Measurements from ENCODE around the gene GTF2IRD1.
A peak's percentile ranks its signal among the peaks of the same experiment; 100 is the strongest.

Gene GTF2IRD1

DNA sequence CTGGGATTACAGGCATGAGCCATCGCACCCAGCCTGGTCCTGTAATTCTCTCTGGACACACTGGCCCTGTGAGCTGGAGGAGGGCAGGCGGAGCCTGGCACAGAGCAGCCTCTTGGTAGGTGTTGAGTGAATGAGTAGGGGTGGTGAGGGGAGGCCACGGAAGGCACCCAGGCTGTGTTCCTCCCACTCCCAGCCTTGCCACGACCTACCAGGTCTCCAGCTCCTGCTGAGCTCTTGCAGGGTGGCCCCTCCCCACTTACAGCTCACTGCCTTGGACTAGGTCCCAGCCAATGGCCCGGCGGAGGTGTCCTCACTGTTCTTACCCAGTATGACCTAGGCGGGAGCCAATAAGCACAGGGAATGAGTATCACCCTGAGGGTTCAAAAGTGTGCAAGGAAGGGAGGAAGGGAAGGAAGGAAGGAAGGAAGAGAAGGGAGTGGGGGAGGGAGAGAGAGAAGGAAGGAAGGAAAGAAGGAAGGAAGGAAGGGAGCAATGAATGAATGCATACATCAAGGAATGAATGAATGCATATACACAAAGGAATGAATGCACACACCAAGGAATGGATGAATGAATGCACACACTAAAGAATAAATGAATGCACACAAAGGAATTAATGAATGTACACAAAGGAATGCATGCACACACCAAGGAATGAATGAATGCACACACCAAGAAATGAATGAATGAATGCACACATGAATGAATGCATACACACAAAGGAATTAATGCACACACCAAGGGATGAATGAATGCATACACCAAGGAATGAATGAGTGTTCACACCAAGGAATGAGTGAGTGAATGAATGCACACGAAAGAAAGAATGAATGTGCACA, 45.5 kb downstream of the GTF2IRD1 start:
- Histone ChIP-seq H3K9me2 (replicated peaks; ENCODE audit: control insufficient read depth, low read length) (no peaks in the 10 kb centered on the region), H3K4me3 (ENCODE audit: low read length) (peak overlapping the region; percentile 38), H3K27ac (ENCODE audit: low read depth, low read length) (peak overlapping the region; percentile 88), H3K9me3 (ENCODE audit: control insufficient read depth, insufficient read depth, low read length) (peaks cover 17% of the 10 kb centered on the region), H4K20me1 (ENCODE audit: control insufficient read depth, insufficient read depth, low read depth, low read length) (peaks cover 5% of the 10 kb centered on the region; the same call in 1 of the 2 replicates), H3K4me2 (ENCODE audit: low read length) (peak overlapping the region; percentile 66), H3K27me3 (ENCODE audit: control insufficient read depth, low read length) (no peaks in the 10 kb centered on the region), H3K4me1 (ENCODE audit: control insufficient read depth, low read length) (peaks cover 84% of the 10 kb centered on the region), H3K36me3 (ENCODE audit: control insufficient read depth, low read length) (peaks cover 40% of the 10 kb centered on the region), H3F3A (ENCODE audit: control insufficient read depth, insufficient read depth) (peaks cover 49% of the 10 kb centered on the region), H3K79me2 (ENCODE audit: control insufficient read depth, low read length) (peaks cover 94% of the 10 kb centered on the region)
- no peak for TF ChIP-seq EZH2phosphoT487 (IDR thresholded peaks at IDR 0.05; ENCODE audit: borderline replicate concordance, low read length)
- TF ChIP-seq, protein P1, sequence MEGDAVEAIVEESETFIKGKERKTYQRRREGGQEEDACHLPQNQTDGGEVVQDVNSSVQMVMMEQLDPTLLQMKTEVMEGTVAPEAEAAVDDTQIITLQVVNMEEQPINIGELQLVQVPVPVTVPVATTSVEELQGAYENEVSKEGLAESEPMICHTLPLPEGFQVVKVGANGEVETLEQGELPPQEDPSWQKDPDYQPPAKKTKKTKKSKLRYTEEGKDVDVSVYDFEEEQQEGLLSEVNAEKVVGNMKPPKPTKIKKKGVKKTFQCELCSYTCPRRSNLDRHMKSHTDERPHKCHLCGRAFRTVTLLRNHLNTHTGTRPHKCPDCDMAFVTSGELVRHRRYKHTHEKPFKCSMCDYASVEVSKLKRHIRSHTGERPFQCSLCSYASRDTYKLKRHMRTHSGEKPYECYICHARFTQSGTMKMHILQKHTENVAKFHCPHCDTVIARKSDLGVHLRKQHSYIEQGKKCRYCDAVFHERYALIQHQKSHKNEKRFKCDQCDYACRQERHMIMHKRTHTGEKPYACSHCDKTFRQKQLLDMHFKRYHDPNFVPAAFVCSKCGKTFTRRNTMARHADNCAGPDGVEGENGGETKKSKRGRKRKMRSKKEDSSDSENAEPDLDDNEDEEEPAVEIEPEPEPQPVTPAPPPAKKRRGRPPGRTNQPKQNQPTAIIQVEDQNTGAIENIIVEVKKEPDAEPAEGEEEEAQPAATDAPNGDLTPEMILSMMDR (IDR thresholded peaks at IDR 0.05; ENCODE audit: low read depth, low read length, poor library complexity, severe bottlenecking): no peak

DNA sequence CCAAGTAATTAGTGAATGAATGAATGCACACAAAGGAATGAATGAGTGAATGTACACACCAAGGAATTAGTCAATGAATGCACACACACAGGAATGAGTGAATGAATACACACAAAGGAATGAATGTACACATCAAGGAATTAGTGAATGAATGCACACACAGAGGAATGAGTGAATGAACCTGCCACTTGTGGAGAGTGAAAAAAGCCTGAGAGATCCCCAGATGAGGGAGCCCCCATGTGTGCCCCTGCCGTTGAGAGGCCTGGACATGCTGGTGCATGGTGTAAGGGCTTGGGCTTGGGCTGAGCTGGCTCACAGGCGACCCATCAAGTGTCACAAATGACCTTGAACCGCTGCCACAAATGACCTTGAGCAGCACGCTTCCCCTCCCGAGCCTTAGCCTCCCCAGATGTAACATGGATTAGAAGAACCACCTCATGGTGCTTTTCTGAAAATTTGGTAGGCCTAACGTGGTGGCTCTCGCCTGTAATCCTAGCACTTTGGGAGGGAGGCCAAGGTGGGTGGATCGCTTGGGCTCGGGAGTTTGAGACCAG, 46.2 kb downstream of the GTF2IRD1 start:
- peaks cover 39% of the 10 kb centered on the region for H3K36me3 ChIP-seq (ENCODE audit: control insufficient read depth, low read length)
- H3F3A ChIP-seq (ENCODE audit: control insufficient read depth, insufficient read depth): peaks cover 44% of the 10 kb centered on the region
- H3K79me2 ChIP-seq (ENCODE audit: control insufficient read depth, low read length): peaks cover 90% of the 10 kb centered on the region
- H3K9me2 ChIP-seq (replicated peaks; ENCODE audit: control insufficient read depth, low read length): no peaks in the 10 kb centered on the region
- H3K4me2 ChIP-seq (ENCODE audit: low read length): peak overlapping the region; percentile 66
- peaks cover 5% of the 10 kb centered on the region; the same call in 1 of the 2 replicates for H4K20me1 ChIP-seq (ENCODE audit: control insufficient read depth, insufficient read depth, low read depth, low read length)
- H3K27me3 ChIP-seq (ENCODE audit: control insufficient read depth, low read length): no peaks in the 10 kb centered on the region
- H3K9me3 ChIP-seq (ENCODE audit: control insufficient read depth, insufficient read depth, low read length): peaks cover 17% of the 10 kb centered on the region
- TF ChIP-seq, protein P1 (IDR thresholded peaks at IDR 0.05; ENCODE audit: low read depth, low read length, poor library complexity, severe bottlenecking): no peak
- no peak for TF ChIP-seq EZH2phosphoT487 (IDR thresholded peaks at IDR 0.05; ENCODE audit: borderline replicate concordance, low read length)
- H3K27ac ChIP-seq (ENCODE audit: low read depth, low read length): peak overlapping the region; percentile 88
- H3K4me1 ChIP-seq (ENCODE audit: control insufficient read depth, low read length): peaks cover 77% of the 10 kb centered on the region
- H3K4me3 ChIP-seq (ENCODE audit: low read length): peak overlapping the region; percentile 38

DNA sequence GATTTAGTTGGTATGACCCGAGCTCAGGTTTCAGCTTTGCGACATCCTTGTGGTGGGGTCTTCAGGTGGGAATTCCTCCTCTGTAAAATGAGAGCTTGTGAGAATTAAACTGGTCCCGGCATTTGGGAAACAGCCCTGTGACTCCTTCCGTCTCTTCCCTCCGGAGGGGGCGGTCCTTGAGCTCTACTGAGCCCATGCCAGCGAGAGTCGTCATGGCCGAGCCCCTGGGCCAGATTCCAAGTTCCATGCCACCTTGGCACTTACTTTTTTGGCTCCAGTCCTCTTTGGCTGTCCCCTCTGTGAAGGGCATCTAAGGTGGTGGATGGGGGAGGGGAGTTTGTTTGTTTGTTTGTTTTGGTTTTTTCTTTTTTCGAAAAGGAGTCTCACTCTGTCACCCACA, 47.6 kb downstream of the GTF2IRD1 start:
- Histone ChIP-seq H3K4me3 (ENCODE audit: low read length) (no peak overlapping the region), H3K4me2 (ENCODE audit: low read length) (peak overlapping the region; percentile 66), H4K20me1 (ENCODE audit: control insufficient read depth, insufficient read depth, low read depth, low read length) (peaks cover under 1% of the 10 kb centered on the region; the same call in 1 of the 2 replicates), H3F3A (ENCODE audit: control insufficient read depth, insufficient read depth) (peaks cover 32% of the 10 kb centered on the region), H3K36me3 (ENCODE audit: control insufficient read depth, low read length) (peaks cover 34% of the 10 kb centered on the region), H3K27ac (ENCODE audit: low read depth, low read length) (peak overlapping the region; percentile 88), H3K4me1 (ENCODE audit: control insufficient read depth, low read length) (peaks cover 63% of the 10 kb centered on the region), H3K27me3 (ENCODE audit: control insufficient read depth, low read length) (no peaks in the 10 kb centered on the region), H3K9me2 (replicated peaks; ENCODE audit: control insufficient read depth, low read length) (no peaks in the 10 kb centered on the region), H3K79me2 (ENCODE audit: control insufficient read depth, low read length) (peaks cover 90% of the 10 kb centered on the region), H3K9me3 (ENCODE audit: control insufficient read depth, insufficient read depth, low read length) (peaks cover 16% of the 10 kb centered on the region)
- TF ChIP-seq, protein P1 (IDR thresholded peaks at IDR 0.05; ENCODE audit: low read depth, low read length, poor library complexity, severe bottlenecking): no peak
- no peak for TF ChIP-seq EZH2phosphoT487 (IDR thresholded peaks at IDR 0.05; ENCODE audit: borderline replicate concordance, low read length)

Measured in DOHH2 (cell line).